Mucosa of stomach (tissue), 1 donor: ENCODE data around the gene PTPRS.

Source experiments
- H3K27me3 ChIP-seq: one replicate; pipeline ENCODE4 v1.7.0; 2013; ENCODE audit warnings: mild to moderate bottlenecking, low read length; ENCODE audit not compliant: control insufficient read depth, insufficient read depth
- H3K36me3 ChIP-seq: one replicate; pipeline ENCODE4 v1.7.0; 2013; ENCODE audit warnings: low read length; ENCODE audit not compliant: control insufficient read depth, insufficient read depth
- H3K4me1 ChIP-seq: one replicate; pipeline ENCODE4 v1.7.0; 2013; ENCODE audit warnings: mild to moderate bottlenecking, low read length; ENCODE audit not compliant: control insufficient read depth, insufficient read depth
- H3K4me3 ChIP-seq: one replicate; pipeline ENCODE4 v1.7.0; 2013; ENCODE audit warnings: low read length
- H3K9ac ChIP-seq: one replicate; pipeline ENCODE4 v1.7.0; 2013; ENCODE audit warnings: mild to moderate bottlenecking, low read length, moderate library complexity
- H3K9me3 ChIP-seq: one replicate; pipeline ENCODE4 v1.7.0; 2013; ENCODE audit warnings: mild to moderate bottlenecking, low read length, moderate library complexity; ENCODE audit not compliant: control insufficient read depth
- donor health status: Pancreatic carcinoma.

PTPRS gene

GRCh38 chr19:5351731-5352228 lies 11.2 kb upstream of the PTPRS start:
- Histone ChIP-seq H3K4me3 (no peak overlapping the region), H3K9ac (no peak overlapping the region), H3K4me1 (no peaks in the 10 kb centered on the region), H3K36me3 (no peaks in the 10 kb centered on the region), H3K9me3 (no peaks in the 10 kb centered on the region), H3K27me3 (peaks cover 8% of the 10 kb centered on the region)

GRCh38 chr19:5349041-5349440 lies 8.4 kb upstream of the PTPRS start:
- H3K4me1 ChIP-seq = no peaks in the 10 kb centered on the region
- no peak overlapping the region for H3K9ac ChIP-seq
- H3K36me3 ChIP-seq = no peaks in the 10 kb centered on the region
- no peak overlapping the region for H3K4me3 ChIP-seq
- H3K27me3 ChIP-seq = peaks cover 14% of the 10 kb centered on the region
- H3K9me3 ChIP-seq = no peaks in the 10 kb centered on the region

GRCh38 chr19:5345895-5346386 lies 5.3 kb upstream of the PTPRS start:
- no peaks in the 10 kb centered on the region for H3K36me3 ChIP-seq

GRCh38 chr19:5343848-5344247 lies 3.2 kb upstream of the PTPRS start:
- Histone ChIP-seq H3K4me3 (no peak overlapping the region), H3K36me3 (no peaks in the 10 kb centered on the region), H3K9ac (no peak overlapping the region), H3K27me3 (peaks cover 23% of the 10 kb centered on the region), H3K9me3 (no peaks in the 10 kb centered on the region), H3K4me1 (peaks cover 4% of the 10 kb centered on the region)

More at GRCh38 chr19:5345895-5346386, 5.3 kb upstream of the PTPRS start:
- no peak overlapping the region for H3K9ac ChIP-seq
- H3K4me1 ChIP-seq = no peaks in the 10 kb centered on the region
- H3K4me3 ChIP-seq = no peak overlapping the region
- H3K27me3 ChIP-seq = peaks cover 11% of the 10 kb centered on the region
- H3K9me3 ChIP-seq = no peaks in the 10 kb centered on the region

GRCh38 chr19:5342573-5343201 lies 2.1 kb upstream of the PTPRS start:
- Histone ChIP-seq H3K36me3 (no peaks in the 10 kb centered on the region), H3K9me3 (no peaks in the 10 kb centered on the region), H3K4me1 (peaks cover 4% of the 10 kb centered on the region), H3K27me3 (peaks cover 35% of the 10 kb centered on the region), H3K9ac (no peak overlapping the region), H3K4me3 (no peak overlapping the region)

GRCh38 chr19:5341981-5342380 lies 1.4 kb upstream of the PTPRS start:
- Histone ChIP-seq H3K27me3 (peaks cover 41% of the 10 kb centered on the region), H3K36me3 (no peaks in the 10 kb centered on the region), H3K4me1 (peaks cover 4% of the 10 kb centered on the region), H3K9me3 (no peaks in the 10 kb centered on the region), H3K4me3 (no peak overlapping the region), H3K9ac (no peak overlapping the region)

- Histone ChIP-seq H3K27me3 (peaks cover 40% of the 10 kb centered on the region), H3K36me3 (no peaks in the 10 kb centered on the region), H3K4me1 (peaks cover 4% of the 10 kb centered on the region), H3K9me3 (no peaks in the 10 kb centered on the region), H3K4me3 (no peak overlapping the region), H3K9ac (no peak overlapping the region)
These were observed 822 bp upstream of the PTPRS start for GRCh38 chr19:5341448-5341820.

GRCh38 chr19:5339950-5340636 lies 519 bp downstream of the PTPRS start:
- Histone ChIP-seq H3K4me3 (no peak overlapping the region), H3K9ac (no peak overlapping the region), H3K36me3 (no peaks in the 10 kb centered on the region), H3K27me3 (peaks cover 43% of the 10 kb centered on the region), H3K4me1 (peaks cover 4% of the 10 kb centered on the region), H3K9me3 (no peaks in the 10 kb centered on the region)

GRCh38 chr19:5339198-5339949 lies 1.2 kb downstream of the PTPRS start:
- Histone ChIP-seq H3K9me3 (no peaks in the 10 kb centered on the region), H3K27me3 (peaks cover 45% of the 10 kb centered on the region), H3K36me3 (no peaks in the 10 kb centered on the region), H3K9ac (peak overlapping the region; percentile 28), H3K4me1 (peaks cover 4% of the 10 kb centered on the region), H3K4me3 (no peak overlapping the region)

GRCh38 chr19:5338656-5339197 lies 1.9 kb downstream of the PTPRS start:
- H3K9me3 ChIP-seq = no peaks in the 10 kb centered on the region
- H3K4me1 ChIP-seq = peaks cover 4% of the 10 kb centered on the region
- peaks cover 45% of the 10 kb centered on the region for H3K27me3 ChIP-seq
- H3K4me3 ChIP-seq = no peak overlapping the region
- no peaks in the 10 kb centered on the region for H3K36me3 ChIP-seq
- H3K9ac ChIP-seq = peak overlapping the region; percentile 28

- Histone ChIP-seq H3K4me3 (no peak overlapping the region), H3K36me3 (no peaks in the 10 kb centered on the region), H3K9me3 (no peaks in the 10 kb centered on the region), H3K9ac (no peak overlapping the region), H3K4me1 (peaks cover 4% of the 10 kb centered on the region), H3K27me3 (peaks cover 45% of the 10 kb centered on the region)
These were observed 2.6 kb downstream of the PTPRS start for GRCh38 chr19:5337708-5338655.
